Head of caudate nucleus (tissue), 42 donors: ENCODE results near the gene MAGEB1.
A peak's percentile ranks its signal among the peaks of the same experiment; 100 is the strongest.

Source experiments
- DNase-seq, 42 donors: peaks; one replicate each; pipeline versions ENCODE4 v3.0.0 to v3.0.0-alpha.2; 2020 to 2021; ENCODE audit warnings: mixed read lengths in 7 of 42
- intact Hi-C: fragments of 100-400 bp; cut with DNase I; formaldehyde crosslinking; loops from one replicate; pipeline ENCODE4 v1.15.0; 2022

Gene MAGEB1, protein sequence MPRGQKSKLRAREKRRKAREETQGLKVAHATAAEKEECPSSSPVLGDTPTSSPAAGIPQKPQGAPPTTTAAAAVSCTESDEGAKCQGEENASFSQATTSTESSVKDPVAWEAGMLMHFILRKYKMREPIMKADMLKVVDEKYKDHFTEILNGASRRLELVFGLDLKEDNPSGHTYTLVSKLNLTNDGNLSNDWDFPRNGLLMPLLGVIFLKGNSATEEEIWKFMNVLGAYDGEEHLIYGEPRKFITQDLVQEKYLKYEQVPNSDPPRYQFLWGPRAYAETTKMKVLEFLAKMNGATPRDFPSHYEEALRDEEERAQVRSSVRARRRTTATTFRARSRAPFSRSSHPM

DNA sequence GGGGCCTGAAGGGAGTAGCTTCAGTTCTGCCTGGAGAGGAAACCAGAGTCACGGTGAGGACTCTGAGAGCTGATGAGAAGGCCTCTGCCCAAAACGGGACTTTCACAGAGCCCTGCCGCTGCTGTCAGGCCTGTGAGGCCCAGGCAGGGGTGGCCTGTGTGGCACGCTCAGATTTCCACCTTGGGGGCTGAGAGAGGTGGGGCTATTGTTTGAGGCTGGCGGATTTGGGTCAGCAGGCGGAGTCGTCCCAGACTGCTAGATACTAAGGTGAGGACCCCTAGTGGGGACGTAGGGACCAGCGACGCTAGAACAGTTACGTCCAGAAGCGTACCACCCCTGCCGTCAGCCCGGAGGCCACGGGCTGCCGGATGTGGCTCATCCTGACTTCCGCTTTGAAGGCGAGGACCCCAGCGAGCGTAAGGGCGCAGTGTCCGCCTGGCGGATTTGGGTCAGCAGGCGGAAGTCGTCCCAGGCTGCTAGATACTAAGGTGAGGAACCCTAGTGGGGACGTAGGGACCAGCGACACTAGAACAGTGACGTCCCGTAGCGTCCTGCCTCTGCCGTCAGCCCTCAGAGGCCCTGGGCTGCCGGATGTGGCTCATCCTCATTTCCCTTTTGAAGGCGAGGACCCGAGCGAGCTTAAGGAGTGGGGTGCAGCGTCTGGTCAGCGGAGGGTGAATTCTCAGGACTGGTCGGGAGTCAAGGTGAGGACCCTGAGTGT lies at the start of gene MAGEB1:
Gene MAGEB1, plus strand, starts transcription at position 378 of the 721 bp plus-strand sequence. CDS start 3,348 bp downstream, outside the sequence.
- intact Hi-C loops: no loop called here
- no peak for DNase-seq

DNA sequence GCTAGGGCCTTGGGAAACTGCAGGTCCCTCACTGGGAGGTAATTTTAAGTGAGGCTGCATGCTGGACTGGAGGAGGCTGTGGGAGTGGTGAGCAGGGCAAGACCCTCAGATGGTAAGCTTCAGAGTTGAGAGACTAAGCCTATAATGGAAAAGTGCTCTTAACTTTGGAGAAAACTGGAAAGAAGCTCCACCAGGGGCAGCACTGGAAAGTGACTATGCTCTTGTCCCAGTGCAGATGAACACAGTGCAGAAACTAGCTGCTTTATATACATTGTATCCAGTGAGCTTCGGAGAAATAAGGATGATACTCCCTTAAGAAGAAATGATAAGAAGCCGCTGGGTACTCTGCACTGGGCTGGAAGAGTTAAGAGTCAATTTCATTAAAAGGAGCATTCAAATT lies 34.8 kb upstream of the MAGEB1 start:
- no peak for DNase-seq
- intact Hi-C loops: no loop called here

DNA sequence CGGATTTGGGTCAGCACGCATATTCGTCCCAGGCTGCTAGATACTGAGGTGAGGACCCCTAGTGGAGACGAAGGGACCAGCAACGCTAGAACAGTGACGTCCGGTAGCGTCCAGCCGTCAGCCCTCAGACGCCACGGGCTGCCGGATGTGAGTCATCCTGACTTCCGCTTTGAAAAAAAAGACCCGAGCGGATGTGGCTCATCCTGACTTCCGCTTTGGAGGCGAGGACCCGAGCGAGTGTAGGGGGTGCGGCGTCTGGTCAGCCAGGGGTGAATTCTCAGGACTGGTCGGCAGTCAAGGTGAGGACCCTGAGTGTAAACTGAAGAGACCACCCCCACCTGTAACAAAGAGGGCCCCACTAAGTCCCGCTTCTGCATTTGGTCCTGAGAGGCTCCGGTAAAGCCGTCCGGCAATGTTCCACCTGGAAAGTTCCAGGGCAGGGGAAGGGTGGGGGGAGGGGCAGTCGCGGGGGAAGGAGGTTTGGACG lies 31.5 kb upstream of the MAGEB1 start, which contains the start of gene MAGEB2:
Gene MAGEB2, plus strand, starts transcription at position 207 of the 487 bp plus-strand sequence. CDS start 3,018 bp downstream, outside the sequence.
- intact Hi-C loops: no loop called here
- no peak for DNase-seq

DNA sequence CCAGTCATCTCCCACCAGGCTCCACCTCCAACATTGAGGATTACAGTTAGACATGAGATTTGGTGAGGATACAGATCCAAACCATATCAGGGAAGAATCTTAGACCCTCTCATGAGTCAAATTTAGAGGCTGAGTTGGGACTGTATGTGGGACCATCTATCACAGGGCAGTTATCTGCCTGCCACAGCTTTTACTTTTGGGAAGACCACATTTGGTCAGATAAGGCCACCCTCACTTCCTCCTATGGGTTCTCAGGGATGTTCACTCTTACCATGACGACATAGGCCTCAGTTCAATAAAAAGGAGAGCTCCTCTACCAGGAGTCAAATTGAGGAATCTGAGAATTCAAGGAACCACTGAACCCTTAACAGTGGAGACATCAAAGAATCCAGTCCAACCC lies 29.5 kb upstream of the MAGEB1 start:
- DNase-seq: no peak
- intact Hi-C loops: no loop called here

DNA sequence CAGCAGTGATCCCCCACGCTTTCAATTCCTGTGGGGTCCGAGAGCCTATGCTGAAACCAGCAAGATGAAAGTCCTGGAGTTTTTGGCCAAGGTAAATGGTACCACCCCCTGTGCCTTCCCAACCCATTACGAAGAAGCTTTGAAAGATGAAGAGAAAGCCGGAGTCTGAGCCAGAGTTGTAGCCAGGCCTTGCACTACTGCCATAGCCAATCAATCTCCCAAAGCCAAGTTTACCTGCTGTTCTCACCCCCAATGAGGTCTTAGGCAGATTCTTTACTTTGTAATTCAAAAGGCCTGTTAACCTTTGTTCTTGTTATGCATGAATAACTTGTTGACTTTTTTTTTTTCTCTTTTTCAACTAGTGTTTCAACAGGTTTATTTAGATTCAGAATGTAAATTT lies 27.6 kb upstream of the MAGEB1 start:
- intact Hi-C loops: no loop called here
- DNase-seq: no peak

DNA sequence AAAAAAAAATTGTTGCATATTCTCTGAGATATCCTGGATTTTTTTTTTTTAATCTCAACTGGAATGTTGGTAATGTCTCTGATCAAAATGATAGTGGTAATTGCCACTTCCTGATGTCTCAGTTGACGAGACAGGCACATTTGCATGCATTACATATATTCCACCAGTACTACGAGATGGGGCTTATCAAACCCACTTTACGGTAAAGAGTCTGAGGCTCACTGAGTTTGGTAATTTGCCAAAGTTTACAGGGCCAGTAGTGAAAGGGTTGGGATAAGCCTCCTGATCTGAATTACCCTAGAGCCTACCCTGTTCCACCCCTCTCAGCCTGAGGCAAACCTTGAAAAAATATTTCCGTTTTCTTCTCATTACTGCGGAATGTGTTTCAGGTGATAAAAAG lies 26.3 kb upstream of the MAGEB1 start:
- intact Hi-C loops: no loop called here
- no peak for DNase-seq

DNA sequence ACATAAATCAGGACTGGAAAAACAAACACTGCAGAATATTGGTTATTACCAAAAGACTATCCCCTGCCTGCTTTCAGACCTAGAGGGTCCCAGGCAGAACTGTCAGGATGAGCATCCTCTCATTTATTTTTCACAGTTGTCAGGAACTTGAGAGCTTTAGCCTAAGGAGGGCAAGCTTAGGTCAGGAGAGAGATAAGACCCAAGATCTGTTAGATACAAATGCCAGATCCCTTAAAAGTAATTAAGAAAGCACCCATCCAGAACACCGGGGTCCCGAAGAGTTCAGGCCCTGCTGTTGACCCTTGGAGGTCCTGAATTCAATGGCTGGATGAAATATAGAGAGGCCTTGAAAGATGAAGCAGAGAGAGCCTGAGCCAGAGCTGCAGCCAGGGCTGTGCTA lies 22.4 kb upstream of the MAGEB1 start:
- intact Hi-C loops: no loop called here

DNA sequence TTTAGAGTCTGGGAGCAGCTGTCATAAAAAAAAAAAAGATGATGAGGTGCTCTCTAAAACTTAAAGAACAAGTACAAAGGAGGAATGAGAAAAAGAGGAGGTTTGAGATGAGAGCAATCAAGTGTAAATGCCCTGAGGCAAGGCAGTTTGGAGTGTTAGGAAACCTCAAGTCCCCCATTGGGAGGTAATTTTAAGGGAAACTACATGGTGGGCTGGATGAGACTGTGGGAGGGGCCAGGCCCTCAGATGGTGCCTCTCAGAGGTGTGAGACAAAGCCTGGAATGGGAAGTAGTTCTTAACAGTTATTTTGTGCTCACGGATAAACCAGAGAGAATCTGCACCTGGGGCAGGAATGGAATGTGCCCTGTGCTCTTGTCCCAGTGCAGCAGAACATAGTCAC lies 18.4 kb upstream of the MAGEB1 start:
- no peak for DNase-seq
- intact Hi-C loops: no loop called here

More for the DNA sequence above, 22.4 kb upstream of the MAGEB1 start:
- DNase-seq: no peak

DNA sequence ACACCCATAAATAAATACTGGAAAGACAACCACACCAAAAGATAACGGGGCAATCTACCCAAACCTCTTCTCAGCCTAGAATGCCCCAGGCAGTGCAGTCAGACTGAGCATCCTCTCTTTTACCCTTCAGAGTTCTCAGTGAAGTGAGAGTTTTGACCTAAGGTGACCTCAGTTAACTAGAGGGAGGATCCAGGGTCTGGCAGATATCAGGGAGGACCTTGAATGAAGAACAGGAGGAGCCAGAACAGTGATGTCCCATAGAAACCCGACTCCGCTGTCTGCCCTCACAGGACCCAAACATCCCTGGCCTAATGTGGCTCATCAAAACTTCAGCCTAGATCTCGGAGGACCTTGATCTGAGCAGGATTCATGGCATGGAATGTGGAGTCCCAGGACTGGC lies 16.6 kb upstream of the MAGEB1 start, which contains the start of gene MAGEB3:
Gene MAGEB3, plus strand, starts transcription at position 263 of the 400 bp plus-strand sequence. CDS start 5,268 bp downstream, outside the sequence.
- no peak for DNase-seq
- intact Hi-C loops: no loop called here

DNA sequence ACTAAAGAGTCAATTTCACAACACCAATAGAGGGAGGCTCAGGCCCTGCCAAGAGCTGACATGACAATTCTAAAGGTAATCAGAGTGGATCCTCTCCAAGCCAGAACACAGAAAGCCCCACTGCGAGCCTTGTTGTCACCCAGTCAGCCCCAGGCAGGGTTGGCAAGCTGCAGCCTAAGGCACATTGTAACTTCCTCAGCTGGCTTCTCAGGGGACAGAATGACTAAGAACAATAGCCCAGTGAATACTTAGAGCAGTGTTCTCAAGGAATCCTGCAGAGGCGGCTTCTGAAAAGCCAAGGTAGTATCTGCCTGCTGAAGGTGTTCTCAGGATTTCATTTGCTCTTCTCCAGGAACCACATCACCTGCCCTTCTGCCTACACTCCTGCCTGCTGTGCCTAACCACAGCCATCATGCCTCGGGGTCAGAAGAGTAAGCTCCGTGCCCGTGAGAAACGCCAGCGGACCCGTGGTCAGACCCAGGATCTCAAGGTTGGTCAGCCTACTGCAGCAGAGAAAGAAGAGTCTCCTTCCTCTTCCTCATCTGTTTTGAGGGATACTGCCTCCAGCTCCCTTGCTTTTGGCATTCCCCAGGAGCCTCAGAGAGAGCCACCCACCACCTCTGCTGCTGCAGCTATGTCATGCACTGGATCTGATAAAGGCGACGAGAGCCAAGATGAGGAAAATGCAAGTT lies 5.1 kb upstream of the MAGEB1 start, which contains the start of gene MAGEB4:
Gene MAGEB4, plus strand, starts transcription at position 277 of the 692 bp plus-strand sequence. Its CDS starts 136 bp downstream, at position 413.
- intact Hi-C loops: no loop called here
- no peak for DNase-seq

DNA sequence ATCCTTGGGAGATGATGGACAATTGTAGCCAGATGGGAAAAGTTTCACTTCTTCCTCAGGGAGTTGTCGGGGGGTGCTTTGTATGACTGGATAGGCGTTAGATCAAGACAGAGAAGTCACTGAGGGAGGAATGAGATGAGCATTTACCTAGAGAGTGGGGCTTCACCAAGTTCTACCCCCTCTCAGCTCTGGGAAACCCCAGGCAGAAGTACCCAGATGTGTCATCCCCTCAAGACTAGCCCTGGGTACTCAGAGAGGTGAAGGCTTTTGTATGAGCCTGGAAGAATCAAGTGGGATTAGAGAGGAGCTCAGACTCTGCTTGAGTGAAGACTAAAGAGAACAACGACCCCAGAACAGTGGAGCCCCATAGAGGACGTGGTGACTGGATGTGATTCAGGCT lies 1.9 kb downstream of the MAGEB1 start:
- intact Hi-C loops: no loop called here
- no peak for DNase-seq

DNA sequence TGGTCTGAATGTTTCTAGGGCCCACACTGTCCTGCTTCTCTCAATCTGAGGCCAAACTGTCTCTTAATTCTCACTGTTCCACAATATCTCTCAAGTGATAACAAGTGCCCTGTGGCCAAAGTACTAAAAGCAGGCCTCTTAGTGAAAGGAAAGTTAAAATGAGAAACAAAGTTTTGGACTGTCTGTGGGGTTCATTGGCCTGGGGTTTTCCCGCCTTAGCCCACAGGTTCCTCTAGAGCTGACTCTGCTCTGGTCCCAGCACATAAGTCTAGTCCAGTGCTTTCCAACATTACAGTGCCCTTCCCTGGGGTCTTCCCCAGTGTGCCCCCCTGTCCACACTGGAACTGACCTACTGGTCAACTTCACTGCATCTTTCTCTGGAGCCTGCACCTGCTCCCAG lies 6.3 kb downstream of the MAGEB1 start:
- intact Hi-C loops: no loop called here
- DNase-seq: no peak

DNA sequence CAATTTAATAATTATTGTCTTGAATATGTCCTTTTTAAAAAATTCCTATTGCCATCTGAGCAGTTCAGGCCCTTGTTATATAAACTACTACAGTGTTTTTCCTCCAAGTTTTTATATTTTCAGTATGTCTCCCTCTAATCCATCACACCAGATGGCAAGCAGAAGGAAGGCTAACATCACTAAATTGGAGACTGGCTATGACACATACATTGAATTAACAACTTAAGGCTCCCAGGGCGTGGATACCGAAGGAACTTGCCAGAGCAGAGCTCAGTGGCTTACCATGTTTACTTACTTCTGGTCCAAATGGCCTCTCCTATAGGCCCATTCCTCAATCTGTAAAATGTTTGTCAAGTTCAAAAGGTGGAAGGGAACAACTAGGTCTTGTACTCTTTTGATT lies 13.0 kb downstream of the MAGEB1 start:
- DNase-seq: no peak
- intact Hi-C loops: no loop called here

DNA sequence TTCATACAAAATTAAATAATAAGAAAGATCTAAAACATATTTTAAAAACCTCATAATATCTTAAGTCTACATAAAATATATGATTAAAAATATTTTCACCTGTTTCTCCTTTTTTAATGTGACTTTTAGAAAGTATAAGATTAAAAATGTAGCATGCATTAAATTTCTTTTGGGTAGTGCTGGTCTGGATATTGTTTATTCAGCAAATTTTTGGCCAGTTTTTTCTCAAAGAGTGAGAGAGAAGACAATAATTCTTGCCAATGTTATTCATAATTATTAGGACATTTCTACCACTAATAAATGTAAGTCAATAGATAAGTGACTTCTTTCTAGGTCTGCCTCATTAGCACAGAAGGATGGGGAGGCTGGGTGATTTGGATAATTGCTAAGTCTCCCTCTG lies 14.1 kb downstream of the MAGEB1 start:
- intact Hi-C loops: no loop called here
- DNase-seq: no peak

DNA sequence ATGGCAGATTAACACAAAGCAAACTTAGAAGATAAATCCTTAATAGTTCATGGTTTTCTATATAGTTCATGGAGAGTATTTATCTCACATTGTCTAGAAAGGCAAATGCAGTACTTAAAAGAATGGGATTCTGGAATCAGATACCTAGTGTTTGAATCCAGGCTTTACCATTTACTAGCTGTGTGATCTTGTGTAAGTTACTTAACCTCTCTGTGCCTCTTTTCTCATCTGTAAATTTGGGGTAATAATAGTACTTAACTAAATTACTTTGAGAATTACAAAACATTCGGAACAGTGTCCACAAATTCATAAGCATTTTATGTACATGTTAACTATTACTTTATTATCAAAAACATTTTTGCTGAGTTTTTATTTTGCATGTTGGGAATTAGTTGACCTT lies 15.8 kb downstream of the MAGEB1 start:
- DNase-seq: no peak
- intact Hi-C loops: no loop called here

DNA sequence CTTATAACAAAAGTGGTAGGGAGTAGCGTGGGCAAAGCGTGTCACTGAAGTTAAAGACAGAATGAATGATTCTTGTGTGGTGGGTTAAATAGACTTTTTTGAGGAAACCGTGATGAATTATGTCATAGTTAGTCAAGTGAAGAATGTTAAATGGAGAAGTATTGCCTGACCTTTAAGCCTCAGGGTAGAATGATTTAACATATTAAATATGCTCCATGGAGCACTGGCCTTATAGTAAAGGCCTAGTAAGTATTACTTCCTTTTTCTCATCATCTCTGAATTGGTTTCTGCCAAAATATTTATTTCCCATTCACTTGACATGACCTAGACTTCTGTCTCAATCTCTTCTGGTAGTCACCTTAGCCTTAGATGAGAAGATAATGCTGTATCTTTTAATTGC lies 23.7 kb downstream of the MAGEB1 start:
- intact Hi-C loops: loop anchor here (5.0 kb wide), 1 partner anchor 232 kb away; no protein-coding TSS in a partner anchor
- no peak for DNase-seq

DNA sequence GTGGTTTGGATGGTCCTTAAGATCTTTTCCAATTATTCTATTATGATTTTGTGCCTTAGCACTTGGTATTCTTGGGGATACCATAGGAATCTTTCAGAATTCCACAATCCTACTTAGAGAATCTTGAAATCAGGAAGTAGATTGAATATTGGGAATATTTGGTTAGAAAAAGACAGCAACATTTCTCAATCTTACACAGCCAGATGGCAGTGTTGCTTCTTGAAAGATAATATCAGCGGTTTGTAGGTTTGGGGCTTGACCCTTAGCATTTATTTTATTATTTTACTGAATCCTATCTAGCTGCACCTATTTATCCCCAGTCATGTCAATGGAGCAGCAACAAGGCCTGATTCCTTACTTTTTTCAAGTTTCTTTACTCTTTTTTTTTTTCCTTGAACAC lies 28.6 kb downstream of the MAGEB1 start:
- peak in 7 of 42 donors; percentile 2 to 41 (median 5) for DNase-seq
- intact Hi-C loops: no loop called here

DNA sequence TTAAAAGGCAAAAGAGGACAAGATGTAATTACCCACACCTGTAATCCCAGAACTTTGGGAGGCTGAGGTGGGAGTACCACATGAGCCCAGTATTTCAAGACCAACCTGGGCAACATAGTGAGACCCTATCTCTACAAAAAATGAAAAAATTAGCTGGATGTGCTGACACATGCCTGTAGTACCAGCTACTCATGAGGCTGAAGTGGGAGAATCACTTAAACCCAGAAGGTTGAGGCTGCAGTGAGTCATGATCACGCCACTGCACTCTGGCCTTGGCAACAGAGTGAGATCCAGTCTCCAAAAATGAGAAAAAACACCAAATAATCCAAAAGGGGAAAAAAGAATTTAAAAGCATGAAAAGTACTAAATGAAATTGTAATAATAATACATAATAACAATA lies 31.4 kb downstream of the MAGEB1 start:
- DNase-seq: no peak
- intact Hi-C loops: no loop called here

DNA sequence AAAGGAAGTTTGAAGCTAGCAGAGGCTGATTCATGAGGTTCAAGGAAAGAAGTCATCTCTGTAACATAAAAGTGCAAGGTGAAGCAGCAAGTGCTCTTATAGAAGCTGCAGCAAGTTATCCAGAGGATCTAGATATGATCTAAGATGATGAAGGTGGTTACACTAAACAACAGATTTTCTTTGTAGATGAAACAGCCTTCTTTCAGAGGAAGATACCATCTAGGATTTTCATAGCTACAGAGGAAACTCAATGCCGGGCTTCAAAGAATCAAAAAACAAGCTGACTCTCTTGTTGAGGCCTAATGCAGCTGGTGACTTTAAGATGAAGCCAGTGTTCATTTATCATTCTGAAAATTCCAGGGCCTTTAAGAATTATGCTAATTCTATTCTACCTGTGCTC lies 33.5 kb downstream of the MAGEB1 start:
- intact Hi-C loops: no loop called here

DNA sequence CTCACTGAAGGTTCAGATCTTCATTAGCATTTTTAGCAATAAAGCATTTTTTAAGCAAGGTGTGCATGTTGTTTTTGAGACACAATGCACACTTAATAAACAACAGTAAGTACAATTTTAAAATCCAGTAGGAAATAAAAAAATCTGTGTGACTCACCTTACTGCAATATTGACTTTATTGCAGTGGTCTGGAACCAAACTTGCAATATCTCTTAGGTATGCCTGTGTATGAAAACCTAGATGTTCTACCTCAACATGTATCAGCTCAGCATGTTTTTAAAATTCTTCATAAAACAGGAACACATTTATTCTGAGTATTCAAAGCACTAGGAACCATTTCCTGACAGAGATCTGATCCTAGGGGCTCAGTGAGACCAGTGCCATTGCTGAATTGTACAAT lies 35.6 kb downstream of the MAGEB1 start:
- intact Hi-C loops: no loop called here
- no peak for DNase-seq

More for the DNA sequence above, 33.5 kb downstream of the MAGEB1 start:
- DNase-seq: no peak
